ENCODE results near the gene SERINC1. TPM values are rescaled to one million over a fixed set of nuclear protein-coding genes. Genes with fewer than 3 reads are reported as not detected.

Gene SERINC1
- total and polyA plus RNA-seq, 8 donors: 30.1 to 328 (median 61.5) TPM

DNA sequence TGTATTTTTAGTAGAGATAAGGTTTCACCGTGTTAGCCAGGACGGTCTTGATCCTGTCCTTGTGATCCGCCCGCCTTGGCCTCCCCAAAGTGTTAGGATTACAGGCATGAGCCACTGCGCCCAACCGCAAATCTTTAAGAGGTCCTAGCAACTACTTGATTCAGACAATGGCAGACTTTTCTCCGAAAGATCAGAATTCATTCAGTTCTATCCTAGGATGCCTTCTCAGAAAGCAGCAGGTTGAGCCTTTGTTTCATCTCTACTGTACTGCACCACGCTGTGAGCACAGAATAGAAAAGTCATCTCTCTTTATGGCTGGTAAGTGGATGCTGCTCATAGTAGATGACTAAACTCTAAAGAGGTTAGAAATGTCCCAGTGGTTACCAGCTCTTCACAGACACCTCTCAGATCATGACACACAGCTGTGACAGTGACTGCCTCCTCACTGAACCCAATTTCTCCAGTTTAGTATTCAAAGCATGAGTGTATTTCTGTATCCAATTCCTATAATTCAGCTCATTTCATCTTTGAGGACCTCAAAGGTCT lies 78.2 kb downstream of the SERINC1 start:
- no peak for DNase-seq
- TF ChIP-seq CTCF (IDR thresholded peaks at IDR 0.05) (no peak), POLR2A (IDR thresholded peaks at IDR 0.05) (no peak), POLR2AphosphoS5 (IDR thresholded peaks at IDR 0.05) (no peak), EP300 (IDR thresholded peaks at IDR 0.05) (no peak)
- no peak overlapping the region for H3K27ac ChIP-seq
- H3K27me3 ChIP-seq: no peaks in the 10 kb centered on the region
- 63 to 82% (median 67%) methylated on average over 8 of the region's 8 CpGs for WGBS, 5 donors
- H3K36me3 ChIP-seq: no peaks in the 10 kb centered on the region
- no peaks in the 10 kb centered on the region for H3K9me3 ChIP-seq
- intact Hi-C loops (cut with DNase I; ENCODE audit: low total_unique reads): loop anchor here (10.0 kb wide), 1 partner anchor 81 kb away; the partner anchor contains the start of gene SERINC1
- no peak overlapping the region for H3K4me3 ChIP-seq
- H3K4me1 ChIP-seq: peaks cover 0 to 9% (median 0%) of the 10 kb centered on the region in 4 donors

Small RNA genes within 50 kb of the gene (small RNA-seq; reads per million reads assigned to genes)
- 0 reads per million in 4 donors for gene Z99129.1

Other genes with a start within 250 kb of the SERINC1 start
- gene HSF2, start 72.2 kb downstream of the SERINC1 start, total RNA-seq: 10 to 100 TPM in 4 of 5 donors, 1 to 10 TPM in 1; 3.2 to 45.1 (median 20.4) TPM
- gene HSF2, start 72.2 kb downstream of the SERINC1 start, polyA plus RNA-seq: 1 to 10 TPM; 5.6 to 8.9 (median 7.8) TPM
- 10 to 100 TPM in 4 of 5 donors, 1 to 10 TPM in 1; 7.6 to 61.1 (median 20.3) TPM for gene PKIB, start 138.6 kb upstream of the SERINC1 start, total RNA-seq
- 100 to 1,000 TPM in 1 of 3 donors, 10 to 100 TPM in 2; 17.2 to 128 (median 32.6) TPM for gene PKIB, start 138.6 kb upstream of the SERINC1 start, polyA plus RNA-seq